Measurements from ENCODE around the gene NPTX2. TPM values are rescaled to one million over a fixed set of nuclear protein-coding genes. Genes with fewer than 3 reads are reported as not detected.

Gene NPTX2
- total and polyA plus RNA-seq, 2 of the 8 experiments (the other 6 are each of a cell fraction or from before 2014, with no cell fraction given) = 18.4 to 19.2 TPM

- Histone ChIP-seq H3K14ac (ENCODE audit: insufficient read length) (no peak overlapping the region), H4K20me1 (replicated peaks in 1 of 2; ENCODE audit: control insufficient read depth in 1 of 2, insufficient read depth in 2 of 2, low read length in 2 of 2) (peaks cover 0 to 21% of the 10 kb centered on the region in 2 experiments), H3K27ac (ENCODE audit: low read depth, low read length) (no peak overlapping the region), H2AK5ac (ENCODE audit: low read depth, low read length) (no peak overlapping the region), H2BK120ac (replicated peaks; ENCODE audit: low read depth, low read length) (no peak overlapping the region), H3K9ac (replicated peaks in 1 of 4; ENCODE audit: extremely low read depth in 1 of 4, low read depth in 3 of 4, low read length in 3 of 4) (no peak overlapping the region), H3K23me2 (ENCODE audit: low read depth, low read length) (peaks cover 15% of the 10 kb centered on the region; the same call in 1 of the 2 replicates), H3K18ac (ENCODE audit: extremely low read depth, low read length) (no peak overlapping the region), H2BK15ac (ENCODE audit: low read length) (no peak overlapping the region), H3K4ac (replicated peaks; ENCODE audit: insufficient read length, low read depth, low read length) (no peak overlapping the region), H3K4me3 (ENCODE audit: extremely low read depth in 1 of 4, insufficient read depth in 2 of 4, low read depth in 3 of 4, low read length in 4 of 4) (no peak overlapping the region), H3K36me3 (ENCODE audit: control insufficient read depth in 2 of 4, insufficient read depth in 4 of 4, low read length in 3 of 4) (no peaks in the 10 kb centered on the region), H2BK12ac (ENCODE audit: low read depth, low read length) (no peak overlapping the region), H3K9me3 (ENCODE audit: insufficient read depth in 2 of 2, low read depth in 1 of 2, low read length in 1 of 2) (no peaks in the 10 kb centered on the region), H3K79me2 (ENCODE audit: control insufficient read depth in 1 of 2, insufficient read depth in 2 of 2, low read length in 2 of 2) (no peaks in the 10 kb centered on the region), H2BK20ac (ENCODE audit: low read length) (no peak overlapping the region), H3K4me2 (ENCODE audit: insufficient read depth in 1 of 2, low read depth in 2 of 2, low read length in 2 of 2) (no peak overlapping the region), H4K5ac (ENCODE audit: insufficient read length, low read depth, low read length) (no peak overlapping the region), H3K27me3 (replicated peaks in 1 of 4; ENCODE audit: control insufficient read depth in 3 of 4, extremely low read depth in 1 of 4, insufficient read depth in 3 of 4, low read length in 3 of 4) (peaks cover 6 to 30% (median 25%) of the 10 kb centered on the region in 4 experiments), H3K4me1 (replicated peaks in 1 of 4; ENCODE audit: control insufficient read depth in 3 of 4, insufficient read depth in 4 of 4, low read length in 3 of 4) (peaks cover 0 to 10% (median 3%) of the 10 kb centered on the region in 4 experiments), H3K79me1 (ENCODE audit: low read depth, low read length) (no peaks in the 10 kb centered on the region), H4K91ac (replicated peaks; ENCODE audit: insufficient read length, low read length) (no peak overlapping the region), H3K23ac (ENCODE audit: insufficient read length) (no peak overlapping the region), H3K56ac (replicated peaks; ENCODE audit: insufficient read length, low read depth, low read length) (no peak overlapping the region), H4K8ac (ENCODE audit: extremely low read depth, insufficient read depth, low read length) (no peak overlapping the region), H2AFZ (ENCODE audit: low read length) (no peak overlapping the region), H2BK5ac (ENCODE audit: low read depth, low read length) (no peak overlapping the region)
- TF ChIP-seq POLR2AphosphoS5 (IDR thresholded peaks at IDR 0.05; ENCODE audit: low read depth, low read length) (no peak), HDAC2 (IDR thresholded peaks at IDR 0.05; ENCODE audit: borderline replicate concordance in 1 of 2, low read depth in 2 of 2, low read length in 2 of 2) (no peak), MAX (IDR thresholded peaks at IDR 0.05) (no peak), FOSL1 (IDR thresholded peaks at IDR 0.05; ENCODE audit: insufficient read depth, low read depth, low read length) (no peak)
- WGBS, 2 experiments (ENCODE audit: extremely low coverage in 1 of 2, insufficient coverage in 1 of 2, insufficient read length in 1 of 2, insufficient replicate concordance in 2 of 2, low coverage in 1 of 2, low lambda C conversion rate in 2 of 2, missing lambda C conversion rate in 1 of 2) = 90% methylated on average over 13 of the region's 13 CpGs; no CpG with 5 or more reads in 1 of the 2 experiments
- CTCF ChIA-PET (ENCODE audit: partially characterized antibody) = interaction anchor here (0.5 to 1.5 kb wide), 8 partner anchors 12 to 328 kb away, joined by 3 to 7 read pairs (median 3); no protein-coding TSS in a partner anchor
- no peak for DNase-seq (ENCODE audit: low read depth in 1 of 2, low spot score in 2 of 2)
- POLR2A ChIA-PET (ENCODE audit: partially characterized antibody) = no interaction called here
- no peak for FAIRE-seq
Measured at GRCh38 chr7:98621573-98622482, 4.7 kb downstream of the NPTX2 start.
